Measurements from ENCODE around the gene KSR2. TPM values are rescaled to one million over a fixed set of nuclear protein-coding genes. Genes with fewer than 3 reads are reported as not detected.
"Not testable (repeated sequence)": the region's sequence is repeated elsewhere in the genome, so short reads cannot be mapped to it uniquely, and the experiment has no call there.

KSR2 gene
- total RNA-seq, 1 experiment from 2014 or later, result not detected

DNA sequence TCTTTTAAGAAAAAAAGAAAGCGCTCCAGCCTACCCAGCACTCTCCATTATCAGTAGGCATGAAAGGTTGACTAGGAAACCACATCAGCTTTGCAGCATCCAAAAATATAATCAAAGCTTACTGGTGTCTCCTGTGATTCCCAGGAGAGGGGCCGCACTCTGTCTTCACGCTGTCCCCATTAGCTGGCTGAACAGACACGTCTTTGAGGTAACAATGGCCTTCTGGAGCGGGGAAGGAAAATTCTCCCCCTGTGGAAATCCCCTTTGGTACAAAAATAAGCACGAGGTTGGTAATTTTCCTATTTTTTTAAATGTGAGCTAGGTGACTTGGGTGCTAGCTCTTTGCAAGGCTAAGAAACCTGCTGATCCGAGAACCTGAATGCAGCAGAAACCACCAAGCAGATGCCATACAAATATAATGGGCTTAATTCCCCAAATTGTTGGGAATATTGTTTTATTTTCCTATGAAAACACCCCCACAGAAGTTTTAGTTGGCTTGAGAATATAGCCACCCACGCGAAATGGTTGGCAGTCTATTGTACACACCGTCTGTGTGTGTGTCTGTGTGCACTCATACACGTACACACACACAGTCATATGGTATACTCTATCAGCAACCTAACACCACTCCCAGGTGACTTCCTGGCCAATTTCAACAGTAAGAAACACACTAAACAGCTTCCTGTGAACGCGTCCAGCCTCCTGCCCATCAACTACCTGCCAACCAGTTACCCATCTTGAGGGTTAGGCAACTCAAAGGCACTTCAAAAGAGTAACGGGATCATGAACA, 71.2 kb downstream of the KSR2 start:
- POLR2A ChIA-PET (ENCODE audit: low non-redundant PET), result no interaction called here

DNA sequence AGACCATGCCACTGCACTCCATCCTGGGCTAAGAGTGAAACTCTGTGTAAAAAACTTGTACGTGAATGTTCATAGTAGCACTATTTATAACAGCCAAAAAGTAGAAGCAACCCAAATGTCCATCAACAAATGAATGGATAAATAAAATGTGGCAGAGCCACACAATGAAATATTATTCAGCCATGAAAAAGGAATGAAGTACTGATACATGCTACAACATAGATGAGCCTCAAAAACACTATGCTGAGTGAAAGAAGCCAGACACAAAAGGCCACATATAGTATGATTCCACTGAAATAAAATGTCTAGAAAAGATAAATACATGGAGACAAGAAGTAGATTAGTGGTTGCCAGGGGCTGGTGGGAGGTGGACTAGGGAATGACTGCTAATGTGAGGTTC, 72.8 kb downstream of the KSR2 start:
- no peaks in the 10 kb centered on the region for H3K9me3 ChIP-seq (ENCODE audit: low read depth, low read length, poor library complexity, severe bottlenecking)
- BruUV-seq (replicated peaks), result no TSS peak
- CTCF ChIA-PET, result no interaction called here

More for the DNA sequence above, 71.2 kb downstream of the KSR2 start:
- no peak overlapping the region for H3K4me3 ChIP-seq (ENCODE audit: low read depth, low read length, poor library complexity, severe bottlenecking)
- no peaks in the 10 kb centered on the region for H3K9me3 ChIP-seq (ENCODE audit: low read depth, low read length, poor library complexity, severe bottlenecking)
- CTCF ChIA-PET, result no interaction called here
- no peak overlapping the region for H3K27ac ChIP-seq (ENCODE audit: low read depth, low read length, poor library complexity, severe bottlenecking)
- BruUV-seq (replicated peaks), result no TSS peak
- no peaks in the 10 kb centered on the region for H3K27me3 ChIP-seq (replicated peaks; ENCODE audit: insufficient read depth, low read depth, low read length, poor library complexity)
- H3K4me1 ChIP-seq (ENCODE audit: insufficient read depth, low read length, poor library complexity, severe bottlenecking), result no peaks in the 10 kb centered on the region
- intact Hi-C loops (cut with micrococcal nuclease; ENCODE audit: unreplicated experiment), result no loop called here
- TF ChIP-seq, protein P1, sequence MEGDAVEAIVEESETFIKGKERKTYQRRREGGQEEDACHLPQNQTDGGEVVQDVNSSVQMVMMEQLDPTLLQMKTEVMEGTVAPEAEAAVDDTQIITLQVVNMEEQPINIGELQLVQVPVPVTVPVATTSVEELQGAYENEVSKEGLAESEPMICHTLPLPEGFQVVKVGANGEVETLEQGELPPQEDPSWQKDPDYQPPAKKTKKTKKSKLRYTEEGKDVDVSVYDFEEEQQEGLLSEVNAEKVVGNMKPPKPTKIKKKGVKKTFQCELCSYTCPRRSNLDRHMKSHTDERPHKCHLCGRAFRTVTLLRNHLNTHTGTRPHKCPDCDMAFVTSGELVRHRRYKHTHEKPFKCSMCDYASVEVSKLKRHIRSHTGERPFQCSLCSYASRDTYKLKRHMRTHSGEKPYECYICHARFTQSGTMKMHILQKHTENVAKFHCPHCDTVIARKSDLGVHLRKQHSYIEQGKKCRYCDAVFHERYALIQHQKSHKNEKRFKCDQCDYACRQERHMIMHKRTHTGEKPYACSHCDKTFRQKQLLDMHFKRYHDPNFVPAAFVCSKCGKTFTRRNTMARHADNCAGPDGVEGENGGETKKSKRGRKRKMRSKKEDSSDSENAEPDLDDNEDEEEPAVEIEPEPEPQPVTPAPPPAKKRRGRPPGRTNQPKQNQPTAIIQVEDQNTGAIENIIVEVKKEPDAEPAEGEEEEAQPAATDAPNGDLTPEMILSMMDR (conservative IDR thresholded peaks at IDR 0.05; ENCODE audit: low read depth, low read length), result no peak
- TF ChIP-seq EZH2 (IDR thresholded peaks at IDR 0.05; ENCODE audit: borderline replicate concordance, low read depth, low read length, poor library complexity, severe bottlenecking), result no peak
- no peak for DNase-seq (ENCODE audit: low spot score)
- no peaks in the 10 kb centered on the region for H3K36me3 ChIP-seq (ENCODE audit: insufficient read depth, low read length, poor library complexity, severe bottlenecking)

GRCh38 chr12:117892441-117892840, 76.3 kb downstream of the KSR2 start:
- TF ChIP-seq, protein P1 (conservative IDR thresholded peaks at IDR 0.05; ENCODE audit: low read depth, low read length), result no peak
- TF ChIP-seq EZH2 (IDR thresholded peaks at IDR 0.05; ENCODE audit: borderline replicate concordance, low read depth, low read length, poor library complexity, severe bottlenecking), result no peak
- POLR2A ChIA-PET (ENCODE audit: low non-redundant PET), result no interaction called here
- no peaks in the 10 kb centered on the region for H3K4me1 ChIP-seq (ENCODE audit: insufficient read depth, low read length, poor library complexity, severe bottlenecking)
- H3K4me3 ChIP-seq (ENCODE audit: low read depth, low read length, poor library complexity, severe bottlenecking), result no peak overlapping the region
- H3K27me3 ChIP-seq (replicated peaks; ENCODE audit: insufficient read depth, low read depth, low read length, poor library complexity), result peaks cover 5% of the 10 kb centered on the region
- no TSS peak for BruUV-seq (replicated peaks)
- intact Hi-C loops (cut with micrococcal nuclease; ENCODE audit: unreplicated experiment), result no loop called here
- no peaks in the 10 kb centered on the region for H3K9me3 ChIP-seq (ENCODE audit: low read depth, low read length, poor library complexity, severe bottlenecking)
- H3K27ac ChIP-seq (ENCODE audit: low read depth, low read length, poor library complexity, severe bottlenecking), result no peak overlapping the region
- no peak for DNase-seq (ENCODE audit: low spot score)
- CTCF ChIA-PET, result no interaction called here
- H3K36me3 ChIP-seq (ENCODE audit: insufficient read depth, low read length, poor library complexity, severe bottlenecking), result no peaks in the 10 kb centered on the region

More for the DNA sequence above, 72.8 kb downstream of the KSR2 start:
- TF ChIP-seq, protein P1 (conservative IDR thresholded peaks at IDR 0.05; ENCODE audit: low read depth, low read length), result no peak
- no peak for TF ChIP-seq EZH2 (IDR thresholded peaks at IDR 0.05; ENCODE audit: borderline replicate concordance, low read depth, low read length, poor library complexity, severe bottlenecking)
- Histone ChIP-seq H3K36me3 (ENCODE audit: insufficient read depth, low read length, poor library complexity, severe bottlenecking) (no peaks in the 10 kb centered on the region), H3K27me3 (replicated peaks; ENCODE audit: insufficient read depth, low read depth, low read length, poor library complexity) (no peaks in the 10 kb centered on the region), H3K27ac (ENCODE audit: low read depth, low read length, poor library complexity, severe bottlenecking) (no peak overlapping the region), H3K4me1 (ENCODE audit: insufficient read depth, low read length, poor library complexity, severe bottlenecking) (no peaks in the 10 kb centered on the region), H3K4me3 (ENCODE audit: low read depth, low read length, poor library complexity, severe bottlenecking) (no peak overlapping the region)
- intact Hi-C loops (cut with micrococcal nuclease; ENCODE audit: unreplicated experiment), result no loop called here
- no peak for DNase-seq (ENCODE audit: low spot score)
- POLR2A ChIA-PET (ENCODE audit: low non-redundant PET), result no interaction called here

DNA sequence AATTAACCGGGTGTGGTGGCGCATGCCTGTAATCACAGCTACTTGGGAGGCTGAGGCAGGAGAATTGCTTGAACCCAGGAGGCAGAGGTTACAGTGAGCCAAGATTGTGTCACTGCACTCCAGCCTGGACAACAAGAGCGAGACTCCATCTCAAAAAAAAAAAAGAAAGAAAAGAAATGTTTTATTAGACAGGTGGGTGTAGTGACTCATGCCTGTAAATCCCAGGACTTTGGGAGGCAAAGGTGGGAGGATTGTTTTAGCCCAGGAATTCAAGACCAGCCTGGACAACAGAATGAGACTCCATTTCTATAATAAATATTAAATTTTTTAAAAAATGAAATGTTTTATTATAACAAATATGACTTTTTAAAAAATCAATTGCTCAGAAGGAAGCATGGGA, 77.5 kb downstream of the KSR2 start:
- POLR2A ChIA-PET (ENCODE audit: low non-redundant PET); H3K4me1 ChIP-seq (ENCODE audit: insufficient read depth, low read length, poor library complexity, severe bottlenecking); H3K9me3 ChIP-seq (ENCODE audit: low read depth, low read length, poor library complexity, severe bottlenecking); intact Hi-C loops (cut with micrococcal nuclease; ENCODE audit: unreplicated experiment); H3K27ac ChIP-seq (ENCODE audit: low read depth, low read length, poor library complexity, severe bottlenecking); BruUV-seq (replicated peaks); H3K27me3 ChIP-seq (replicated peaks; ENCODE audit: insufficient read depth, low read depth, low read length, poor library complexity); CTCF ChIA-PET; H3K36me3 ChIP-seq (ENCODE audit: insufficient read depth, low read length, poor library complexity, severe bottlenecking); H3K4me3 ChIP-seq (ENCODE audit: low read depth, low read length, poor library complexity, severe bottlenecking); DNase-seq (ENCODE audit: low spot score): not testable (repeated sequence)

Measured in A673 (cell line).